Loucy (cell line): ENCODE measurements around the gene DCLK2.

Source experiments
- CTCF ChIP-seq: fragments of 200-600 bp; sonication (generic); conservative IDR thresholded peaks from 2 replicates; pipeline ENCODE4 v1.5.1; 2014; ENCODE audit warnings: mild to moderate bottlenecking, antibody characterized with exemption, low read length
- EZH2phosphoT487 ChIP-seq: fragments of 200-600 bp; IDR thresholded peaks from 2 replicates; pipeline ENCODE4 v1.6.1; 2018; ENCODE audit warnings: antibody characterized with exemption, mild to moderate bottlenecking, moderate library complexity, borderline replicate concordance

GRCh38 chr4:150047546-150047945 lies 30.7 kb upstream of the DCLK2 start:
- TF ChIP-seq CTCF (no peak), EZH2phosphoT487 (no peak)
